HepG2 (cell line): Measurements from ENCODE around the gene LAMA5. TPM values are rescaled to one million over a fixed set of nuclear protein-coding genes. Genes with fewer than 3 reads are reported as not detected.
A peak's percentile ranks its signal among the peaks of the same experiment; 100 is the strongest.

ENCODE experiments used
- ARID4A ChIP-seq: sonication (generic); formaldehyde crosslinking; IDR thresholded peaks from 2 replicates; pipeline ENCODE4 v1.5.0; 2020; ENCODE audit warnings: mild to moderate bottlenecking, missing genetic modification reagents, borderline replicate concordance
- BRCA1 ChIP-seq: sonication (generic); formaldehyde crosslinking; IDR thresholded peaks from 2 replicates; pipeline ENCODE4 v1.4.0; 2020; ENCODE audit warnings: missing genetic modification reagents
- ELF1 ChIP-seq: sonication (generic); formaldehyde crosslinking; IDR thresholded peaks from 2 replicates; pipeline ENCODE4 v1.4.0; 2020; ENCODE audit warnings: missing genetic modification reagents
- FOSL2 ChIP-seq: sonication (generic); formaldehyde crosslinking; IDR thresholded peaks from 2 replicates; pipeline ENCODE4 v1.4.0; 2020; ENCODE audit warnings: missing genetic modification reagents
- HINFP ChIP-seq: sonication (generic); formaldehyde crosslinking; IDR thresholded peaks from 2 replicates; pipeline ENCODE4 v1.4.0; 2020; ENCODE audit warnings: low read depth, mild to moderate bottlenecking, missing genetic modification reagents
- NR2F1 ChIP-seq, 2 experiments: fragments of 450-650 bp in 1 of 2; formaldehyde crosslinking in 1 of 2; IDR thresholded peaks; 2 replicates each; pipeline versions ENCODE4 v1.5.0 to v1.6.1; 2016 to 2020; ENCODE audit warnings: mild to moderate bottlenecking in 1 of 2, missing compliant biosample characterization in 1 of 2, missing genetic modification reagents in 1 of 2, moderate library complexity in 1 of 2
- PHF20 ChIP-seq: sonication (generic); formaldehyde crosslinking; IDR thresholded peaks from 2 replicates; pipeline ENCODE4 v1.5.0; 2020; ENCODE audit warnings: mild to moderate bottlenecking, missing genetic modification reagents
- PLRG1 ChIP-seq: fragments of 450-650 bp; conservative IDR thresholded peaks from 2 replicates; pipeline ENCODE4 v1.6.1; 2016
- RBAK ChIP-seq: sonication (generic); formaldehyde crosslinking; IDR thresholded peaks from 2 replicates; pipeline ENCODE4 v1.5.1; 2020; ENCODE audit warnings: mild to moderate bottlenecking, missing genetic modification reagents
- ZNF101 ChIP-seq: sonication (generic); formaldehyde crosslinking; IDR thresholded peaks from 2 replicates; pipeline ENCODE4 v1.4.0; 2020; ENCODE audit warnings: mild to moderate bottlenecking, low read depth, missing genetic modification reagents, borderline replicate concordance
- ZNF225 ChIP-seq: sonication (generic); formaldehyde crosslinking; IDR thresholded peaks from 2 replicates; pipeline ENCODE4 v1.4.0; 2020; ENCODE audit warnings: mild to moderate bottlenecking, missing genetic modification reagents
- ZNF670 ChIP-seq: sonication (generic); formaldehyde crosslinking; IDR thresholded peaks from 2 replicates; pipeline ENCODE4 v1.8.0; 2022; ENCODE audit warnings: mild to moderate bottlenecking, missing genetic modification reagents, borderline replicate concordance
- ZNF761 ChIP-seq: sonication (generic); formaldehyde crosslinking; conservative IDR thresholded peaks from 2 replicates; pipeline ENCODE4 v1.4.0; 2020; ENCODE audit warnings: mild to moderate bottlenecking, missing genetic modification reagents
- ZNF773 ChIP-seq: sonication (generic); formaldehyde crosslinking; IDR thresholded peaks from 2 replicates; pipeline ENCODE4 v1.4.0; 2020; ENCODE audit warnings: missing genetic modification reagents, borderline replicate concordance
- ZNF800 ChIP-seq: sonication (generic); formaldehyde crosslinking; IDR thresholded peaks from 2 replicates; pipeline ENCODE4 v1.4.0; 2020; ENCODE audit warnings: missing genetic modification reagents
- ZZZ3 ChIP-seq: sonication (generic); formaldehyde crosslinking; IDR thresholded peaks from 2 replicates; pipeline ENCODE4 v1.4.0; 2020; ENCODE audit warnings: missing genetic modification reagents, mild to moderate bottlenecking, borderline replicate concordance
- polyA plus RNA-seq, 8 experiments: library from polyadenylated mRNA; depleted of rRNA in 3 of 8; stranded (reverse) in 7 of 8; unstranded in 1 of 8; fragments of >200 nt; fragmentation: Illumina TruSeq in 4 of 8; extraction: Trizol in 4 of 8; gene quantifications; 2 replicates each; pipeline versions ENCODE4 v1.2.1 to v1.2.3, GENCODE V29; 2011 to 2016; ENCODE audit warnings: low read depth in 4 of 8, missing spikeins in 1 of 8, mixed read lengths in 1 of 8; ENCODE audit not compliant: insufficient read depth in 1 of 8
- total RNA-seq, 5 experiments: library from RNA; depleted of rRNA; stranded (reverse); fragments of >200 nt; fragmentation: Illumina TruSeq; extraction: Trizol; gene quantifications; 2 replicates each; pipeline ENCODE4 v1.2.3, GENCODE V29; 2016; ENCODE audit warnings: low read depth in 1 of 5

The LAMA5 gene
- total and polyA plus RNA-seq, 2 of the 13 experiments (the other 11 are each of a cell fraction or from before 2014, with no cell fraction given): 21.0 to 44.7 TPM

- no peak for TF ChIP-seq ZNF800 (CRISPR knock-in tag)
- TF ChIP-seq HINFP: no peak
- no peak for TF ChIP-seq BRCA1
- TF ChIP-seq ZNF225 (CRISPR knock-in tag): no peak
- no peak for TF ChIP-seq ZNF101 (CRISPR knock-in tag)
- no peak for TF ChIP-seq RBAK (CRISPR knock-in tag)
- 0 out of 2 replicates have a peak, but pooled peaks have one; percentile 5 for TF ChIP-seq ZZZ3 (CRISPR knock-in tag)
- TF ChIP-seq FOSL2 (CRISPR knock-in tag): no peak
- TF ChIP-seq NR2F1 (CRISPR knock-in tag; IDR thresholded peaks at IDR 0.05): no peak
- peak; percentile 42 for TF ChIP-seq PHF20 (CRISPR knock-in tag)
- no peak for TF ChIP-seq ZNF670 (CRISPR knock-in tag)
- TF ChIP-seq ZNF761 (CRISPR knock-in tag): no peak; the same call in 1 of the 2 replicates
- TF ChIP-seq ELF1: no peak
- TF ChIP-seq PLRG1: no peak
- TF ChIP-seq ZNF773 (CRISPR knock-in tag): no peak
- TF ChIP-seq ARID4A (CRISPR knock-in tag): peak; percentile 57; the same call in 1 of the 2 replicates
Measured at GRCh38 chr20:62297449-62298227, 69.5 kb downstream of the LAMA5 start (continued).
